ENCODE measurements around the gene ACP6. TPM values are rescaled to one million over a fixed set of nuclear protein-coding genes. Genes with fewer than 3 reads are reported as not detected.
A peak's percentile ranks its signal among the peaks of the same experiment; 100 is the strongest.
"Not testable (repeated sequence)": the region's sequence is repeated elsewhere in the genome, so short reads cannot be mapped to it uniquely, and the experiment has no call there.

The ACP6 gene
- polyA plus RNA-seq, 1 donor from 2014 or later: 5.9 TPM

DNA sequence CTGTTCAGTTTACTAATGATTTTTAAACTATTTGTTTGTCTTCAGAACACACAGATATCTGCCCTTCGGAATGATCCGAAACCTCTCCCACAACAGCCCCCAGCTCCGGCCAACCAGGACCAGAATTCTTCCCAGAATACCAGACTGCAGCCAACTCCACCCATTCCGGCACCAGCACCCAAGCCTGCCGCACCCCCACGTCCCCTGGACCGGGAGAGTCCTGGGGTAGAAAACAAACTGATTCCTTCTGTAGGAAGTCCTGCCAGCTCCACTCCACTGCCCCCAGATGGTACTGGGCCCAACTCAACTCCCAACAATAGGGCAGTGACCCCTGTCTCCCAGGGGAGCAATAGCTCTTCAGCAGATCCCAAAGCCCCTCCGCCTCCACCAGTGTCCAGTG is 51.6 kb downstream of the ACP6 start:
- H3K27ac Mint-ChIP-seq: peak overlapping the region in 1 of 3 donors; percentile 22
- no peaks in the 10 kb centered on the region for H3K4me1 Mint-ChIP-seq
- no peaks in the 10 kb centered on the region for H3K9me3 Mint-ChIP-seq
- no peak overlapping the region for H3K4me3 Mint-ChIP-seq
- no peaks in the 10 kb centered on the region for H3K27me3 Mint-ChIP-seq
- H3K36me3 Mint-ChIP-seq: peaks cover 15% of the 10 kb centered on the region

DNA sequence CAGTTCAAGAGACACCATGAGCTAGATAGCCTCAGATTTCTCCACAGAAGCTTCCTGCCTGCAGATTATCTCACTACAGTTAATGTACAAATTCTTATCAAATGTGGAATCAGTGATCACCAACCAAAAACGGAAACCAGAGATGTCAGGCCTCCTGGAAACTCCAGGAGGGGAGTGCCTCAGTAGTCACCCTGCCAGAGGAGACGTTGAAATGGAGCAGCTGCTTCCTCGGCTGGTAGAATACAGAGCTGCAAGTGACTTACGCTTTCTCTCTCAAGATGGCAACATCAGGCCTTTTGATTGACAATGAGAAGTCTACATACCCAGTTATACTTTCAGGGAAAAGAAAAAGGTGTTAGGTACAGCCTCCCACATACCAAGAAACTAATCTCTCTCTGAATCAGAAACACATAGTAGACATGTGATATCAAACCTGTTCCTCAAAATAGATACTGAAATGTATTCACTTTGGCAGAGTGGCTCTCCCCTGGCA is 52.2 kb downstream of the ACP6 start:
- Mint-ChIP-seq H3K4me1 (no peaks in the 10 kb centered on the region), H3K27ac (peak overlapping the region in 1 of 3 donors; percentile 22), H3K27me3 (no peaks in the 10 kb centered on the region), H3K36me3 (peaks cover 16% of the 10 kb centered on the region), H3K4me3 (no peak overlapping the region), H3K9me3 (no peaks in the 10 kb centered on the region)

DNA sequence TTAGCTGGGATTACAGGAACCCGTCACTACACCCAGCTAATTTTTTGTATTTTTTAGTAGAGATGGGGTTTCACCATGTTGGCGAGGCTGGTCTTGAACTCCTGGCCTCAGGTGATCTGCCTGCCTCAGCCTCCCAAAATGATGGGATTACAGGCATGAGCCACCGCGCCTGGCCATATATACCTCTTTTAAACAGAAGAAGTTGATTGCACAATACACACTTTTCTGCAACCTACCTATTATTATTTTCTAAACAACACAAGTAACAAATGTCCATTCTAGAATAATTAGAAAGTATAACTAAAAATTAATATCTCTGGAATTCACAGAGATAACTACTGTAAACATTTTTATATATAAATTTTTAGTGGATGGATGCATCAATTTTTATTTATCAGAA is 55.4 kb downstream of the ACP6 start:
- not testable (repeated sequence) for H3K27me3 Mint-ChIP-seq, H3K9me3 Mint-ChIP-seq, H3K4me3 Mint-ChIP-seq, H3K27ac Mint-ChIP-seq, H3K4me1 Mint-ChIP-seq
- peaks cover 17% of the 10 kb centered on the region for H3K36me3 Mint-ChIP-seq

DNA sequence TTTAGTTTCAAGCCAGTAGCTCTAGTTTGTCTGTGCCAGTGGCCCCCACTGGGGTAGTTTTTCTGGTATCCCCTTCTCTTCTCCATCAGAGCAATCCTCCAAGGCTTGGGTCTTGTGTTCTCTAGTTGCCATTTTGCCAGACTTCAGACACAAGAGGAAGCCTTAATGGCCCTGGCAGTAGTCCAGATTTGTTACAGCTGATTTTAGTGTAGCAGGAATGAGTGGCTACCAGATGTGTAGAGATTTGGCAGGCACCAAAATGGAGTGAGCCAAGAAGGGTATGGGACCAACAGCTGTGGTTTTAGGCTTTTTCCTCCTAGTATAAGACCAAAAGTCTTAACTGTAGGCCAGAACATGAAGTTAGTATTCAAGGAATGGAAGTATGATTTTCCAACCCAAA is 56.8 kb downstream of the ACP6 start:
- H3K36me3 Mint-ChIP-seq: peaks cover 16% of the 10 kb centered on the region
- H3K27ac Mint-ChIP-seq: no peak overlapping the region
- peak overlapping the region in 1 of 4 donors; percentile 12 for H3K4me3 Mint-ChIP-seq

DNA sequence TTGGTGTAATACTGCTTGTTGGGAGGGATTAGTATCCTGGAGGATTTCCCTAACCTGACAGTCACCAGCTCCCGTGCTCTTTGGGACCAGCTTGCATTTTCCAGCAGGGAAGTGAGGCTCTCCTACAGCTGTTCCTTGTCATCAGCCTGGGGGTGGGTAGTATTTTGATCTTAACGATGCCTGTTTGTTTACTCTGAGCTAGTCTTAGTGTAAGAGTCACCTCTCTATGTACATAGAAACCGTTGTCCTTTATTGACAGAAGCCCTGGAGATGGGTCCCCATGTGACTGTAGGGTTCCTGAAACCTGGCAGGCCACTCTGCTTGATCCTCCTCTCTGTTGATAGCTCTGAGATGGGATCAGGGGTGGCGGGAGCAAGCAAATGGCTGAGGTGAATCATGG is 58.0 kb downstream of the ACP6 start:
- Mint-ChIP-seq H3K27me3 (no peaks in the 10 kb centered on the region), H3K9me3 (no peaks in the 10 kb centered on the region), H3K27ac (no peak overlapping the region), H3K36me3 (peaks cover 17% of the 10 kb centered on the region), H3K4me1 (peaks cover 9 to 15% (median 9%) of the 10 kb centered on the region in 3 donors), H3K4me3 (no peak overlapping the region)

More for the DNA sequence above, 56.8 kb downstream of the ACP6 start:
- peaks cover 9 to 15% (median 9%) of the 10 kb centered on the region in 3 donors for H3K4me1 Mint-ChIP-seq
- H3K27me3 Mint-ChIP-seq: no peaks in the 10 kb centered on the region
- H3K9me3 Mint-ChIP-seq: no peaks in the 10 kb centered on the region

DNA sequence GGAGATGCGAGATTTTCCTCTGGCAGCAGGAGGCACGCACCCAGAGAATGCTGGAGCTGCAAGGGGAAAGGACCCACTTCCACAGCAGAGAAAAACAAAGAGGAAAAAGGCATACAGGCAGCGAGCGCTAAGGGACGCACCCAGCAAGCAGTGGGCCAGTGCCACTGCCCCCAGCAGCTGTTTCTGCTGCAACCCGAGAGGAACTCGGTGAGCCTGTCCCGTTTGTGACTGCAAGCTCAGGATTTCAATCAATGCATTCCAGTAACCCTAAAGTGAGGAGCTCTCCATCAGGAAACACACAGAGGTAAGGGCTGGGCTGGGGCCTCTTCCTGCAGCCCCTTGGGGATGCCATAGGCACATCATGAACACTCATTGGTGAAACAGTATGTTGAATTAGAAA is 58.7 kb downstream of the ACP6 start:
- peak overlapping the region in 1 of 4 donors; percentile 42 for H3K4me3 Mint-ChIP-seq
- peaks cover 18% of the 10 kb centered on the region for H3K36me3 Mint-ChIP-seq
- no peak overlapping the region for H3K27ac Mint-ChIP-seq

DNA sequence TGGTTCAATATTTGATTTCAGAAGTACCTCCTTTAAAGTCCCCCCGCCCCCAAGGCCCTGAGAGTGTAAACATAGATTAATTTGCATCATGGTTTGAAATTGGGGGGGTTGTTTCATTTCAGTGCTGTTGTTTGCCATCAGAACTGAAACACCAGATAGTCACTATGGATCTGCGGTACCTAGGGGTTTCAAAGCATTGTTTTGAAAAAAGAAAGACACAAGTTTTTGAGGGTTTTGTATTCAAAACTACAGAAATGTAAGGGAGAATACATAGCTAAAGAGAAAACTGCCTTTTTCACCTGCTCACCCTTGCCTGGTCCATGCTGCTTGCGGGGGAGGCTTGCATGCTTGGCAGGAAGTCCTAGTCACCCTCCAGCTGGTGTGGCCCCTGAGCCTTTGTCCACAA is 59.3 kb downstream of the ACP6 start:
- H3K36me3 Mint-ChIP-seq: peaks cover 18% of the 10 kb centered on the region

More for the DNA sequence above, 58.7 kb downstream of the ACP6 start:
- H3K9me3 Mint-ChIP-seq: no peaks in the 10 kb centered on the region
- peaks cover 9 to 15% (median 9%) of the 10 kb centered on the region in 3 donors for H3K4me1 Mint-ChIP-seq
- H3K27me3 Mint-ChIP-seq: no peaks in the 10 kb centered on the region

DNA sequence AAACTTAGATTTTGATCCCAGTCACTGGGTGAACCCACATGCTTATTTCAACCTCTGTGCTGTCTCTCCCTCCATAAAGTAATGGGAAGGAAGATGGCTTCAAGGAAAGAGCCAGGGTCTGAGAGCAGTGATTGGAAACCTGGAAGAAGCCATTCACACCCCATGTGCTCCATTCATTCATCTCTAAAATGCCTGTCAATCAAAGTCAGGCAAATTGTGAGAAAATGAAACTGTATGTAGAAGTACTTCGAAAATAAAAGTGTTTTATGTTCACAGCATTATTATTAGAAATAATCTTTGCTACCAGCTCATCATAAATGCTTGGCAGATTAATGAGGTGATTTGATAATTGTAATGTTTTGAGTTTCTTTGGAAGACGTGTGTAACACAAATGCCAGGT is 61.0 kb downstream of the ACP6 start:
- Mint-ChIP-seq H3K36me3 (peaks cover 12% of the 10 kb centered on the region), H3K27me3 (no peaks in the 10 kb centered on the region), H3K4me3 (no peak overlapping the region), H3K9me3 (no peaks in the 10 kb centered on the region), H3K4me1 (peaks cover 9 to 19% (median 9%) of the 10 kb centered on the region in 3 donors), H3K27ac (no peak overlapping the region)

More for the DNA sequence above, 59.3 kb downstream of the ACP6 start:
- no peaks in the 10 kb centered on the region for H3K27me3 Mint-ChIP-seq
- H3K27ac Mint-ChIP-seq: no peak overlapping the region
- H3K9me3 Mint-ChIP-seq: no peaks in the 10 kb centered on the region
- H3K4me1 Mint-ChIP-seq: peaks cover 9 to 15% (median 9%) of the 10 kb centered on the region in 3 donors
- peak overlapping the region in 1 of 4 donors; percentile 42 for H3K4me3 Mint-ChIP-seq

DNA sequence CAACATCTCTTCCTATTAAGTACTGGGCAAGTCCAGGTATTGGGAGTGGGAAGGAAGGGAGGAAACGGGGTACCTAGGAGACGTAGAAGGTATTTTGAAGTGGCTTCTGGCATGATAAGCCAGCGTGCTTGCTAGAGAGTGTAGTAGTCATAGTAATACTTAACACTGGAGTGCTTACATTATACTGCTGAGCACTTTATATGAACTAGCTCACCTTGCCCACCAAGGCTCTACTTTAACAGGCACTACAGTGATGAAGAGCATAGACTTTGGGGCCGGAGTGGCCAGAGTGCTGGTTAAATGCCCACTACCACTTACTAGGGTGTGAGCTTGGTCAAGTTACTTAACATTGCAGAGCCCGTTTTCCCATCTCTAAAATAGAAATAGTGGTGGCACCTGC is 61.7 kb downstream of the ACP6 start:
- Mint-ChIP-seq H3K4me1 (peaks cover 9 to 19% (median 9%) of the 10 kb centered on the region in 3 donors), H3K9me3 (no peaks in the 10 kb centered on the region), H3K36me3 (peaks cover 9% of the 10 kb centered on the region), H3K27me3 (no peaks in the 10 kb centered on the region), H3K4me3 (no peak overlapping the region), H3K27ac (no peak overlapping the region)

DNA sequence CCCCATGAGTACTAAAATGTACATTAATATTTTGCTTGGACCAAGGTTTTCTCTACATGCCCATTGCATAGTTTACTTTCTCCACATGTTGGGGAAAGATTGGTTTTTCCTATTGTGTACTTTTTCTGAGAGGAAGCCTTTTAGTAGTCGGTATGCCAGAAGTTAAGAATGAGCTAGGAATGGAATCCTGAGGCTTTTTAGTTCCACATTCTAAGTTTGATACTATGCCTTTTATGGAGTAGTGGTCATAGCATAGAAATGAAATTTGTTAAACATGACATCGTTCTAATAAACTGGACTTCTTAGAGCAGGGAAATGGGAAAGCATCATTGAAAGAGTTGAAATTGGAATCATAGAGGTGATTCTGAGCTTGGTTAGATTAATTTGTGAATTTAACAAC is 64.7 kb downstream of the ACP6 start:
- no peaks in the 10 kb centered on the region for H3K27me3 Mint-ChIP-seq
- H3K27ac Mint-ChIP-seq: no peak overlapping the region
- H3K4me3 Mint-ChIP-seq: no peak overlapping the region
- H3K36me3 Mint-ChIP-seq: peaks cover 7% of the 10 kb centered on the region
- peaks cover 6 to 16% (median 9%) of the 10 kb centered on the region in 3 donors for H3K4me1 Mint-ChIP-seq
- H3K9me3 Mint-ChIP-seq: no peaks in the 10 kb centered on the region

DNA sequence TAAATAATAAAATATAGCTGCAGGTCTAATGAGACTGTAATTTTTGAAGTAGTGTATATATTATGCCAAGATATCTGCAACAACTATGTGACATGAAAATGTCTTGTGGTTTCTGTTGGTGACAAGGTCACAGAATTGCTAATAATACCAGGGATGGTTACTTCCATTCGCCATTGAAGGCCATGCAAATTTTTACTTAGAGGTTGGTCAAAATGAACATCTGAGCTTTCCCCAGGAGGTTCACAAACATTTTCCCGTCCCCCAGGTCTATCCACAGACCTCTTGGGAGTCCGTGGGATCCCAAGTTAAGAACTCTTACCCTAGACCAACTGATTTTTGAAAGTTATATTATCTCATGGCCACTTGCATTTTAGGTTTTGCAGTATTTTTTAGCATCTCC is 66.3 kb downstream of the ACP6 start:
- no peaks in the 10 kb centered on the region for H3K27me3 Mint-ChIP-seq
- no peak overlapping the region for H3K27ac Mint-ChIP-seq
- no peak overlapping the region for H3K4me3 Mint-ChIP-seq
- H3K36me3 Mint-ChIP-seq: peaks cover 7% of the 10 kb centered on the region
- peaks cover 5 to 11% (median 9%) of the 10 kb centered on the region in 3 donors for H3K4me1 Mint-ChIP-seq
- H3K9me3 Mint-ChIP-seq: no peaks in the 10 kb centered on the region

DNA sequence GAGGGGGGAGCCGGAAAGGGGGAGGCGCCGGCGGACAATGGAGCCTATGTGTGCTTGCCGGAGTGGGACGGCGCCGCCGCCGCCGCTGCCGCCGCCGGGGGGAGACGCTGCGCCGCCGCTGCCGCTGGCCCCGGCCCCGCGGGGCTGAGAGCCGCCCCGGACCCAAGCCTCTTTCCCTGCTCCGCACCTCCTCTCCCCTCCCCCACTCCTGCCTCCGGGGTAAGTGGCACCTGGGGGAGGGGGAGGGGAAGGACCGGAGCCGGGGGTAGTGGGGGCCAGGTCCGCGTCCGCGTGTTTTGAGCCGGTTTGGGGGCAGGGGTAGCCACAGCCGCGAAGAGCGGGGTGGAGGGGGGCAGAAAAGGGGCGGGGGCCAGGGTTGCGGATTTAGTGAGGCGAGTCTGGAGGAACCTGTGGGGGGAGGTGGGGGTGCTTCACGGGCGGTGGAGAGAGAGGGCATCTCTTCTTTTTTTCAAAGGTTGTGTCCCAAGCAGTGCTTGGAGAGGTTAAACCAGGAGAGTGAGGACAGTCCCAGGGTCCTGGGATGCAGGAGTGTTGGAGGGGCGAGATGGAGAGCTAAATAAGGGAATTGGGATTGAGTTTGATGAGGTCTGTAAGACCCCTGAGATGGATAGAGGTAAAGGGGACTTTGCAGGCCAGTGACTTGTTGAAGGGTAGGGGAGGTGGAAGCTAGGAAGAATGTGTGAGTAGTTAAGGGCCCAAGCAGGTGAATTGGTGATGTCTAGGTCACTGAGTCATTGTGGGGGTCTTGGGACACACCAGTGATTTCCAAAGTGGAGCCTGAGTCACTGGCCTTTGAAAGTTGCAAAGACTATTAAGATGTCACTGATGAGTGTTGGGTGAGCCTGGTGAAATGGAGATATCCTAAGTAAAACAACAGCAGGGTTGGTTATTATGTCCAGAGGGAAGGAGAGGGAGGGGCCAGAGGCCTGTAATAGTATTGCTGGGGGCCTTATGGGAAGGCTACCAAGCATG is 69.9 kb downstream of the ACP6 start:
- H3K4me3 Mint-ChIP-seq: peak overlapping the region; percentile 75 to 94 (median 90)
- H3K36me3 Mint-ChIP-seq: peaks cover 2% of the 10 kb centered on the region
- no peaks in the 10 kb centered on the region for H3K9me3 Mint-ChIP-seq
- H3K27ac Mint-ChIP-seq: peak overlapping the region; percentile 61 to 87 (median 65)
- H3K27me3 Mint-ChIP-seq: no peaks in the 10 kb centered on the region
- H3K4me1 Mint-ChIP-seq: peaks cover 3 to 15% (median 12%) of the 10 kb centered on the region in 3 donors

DNA sequence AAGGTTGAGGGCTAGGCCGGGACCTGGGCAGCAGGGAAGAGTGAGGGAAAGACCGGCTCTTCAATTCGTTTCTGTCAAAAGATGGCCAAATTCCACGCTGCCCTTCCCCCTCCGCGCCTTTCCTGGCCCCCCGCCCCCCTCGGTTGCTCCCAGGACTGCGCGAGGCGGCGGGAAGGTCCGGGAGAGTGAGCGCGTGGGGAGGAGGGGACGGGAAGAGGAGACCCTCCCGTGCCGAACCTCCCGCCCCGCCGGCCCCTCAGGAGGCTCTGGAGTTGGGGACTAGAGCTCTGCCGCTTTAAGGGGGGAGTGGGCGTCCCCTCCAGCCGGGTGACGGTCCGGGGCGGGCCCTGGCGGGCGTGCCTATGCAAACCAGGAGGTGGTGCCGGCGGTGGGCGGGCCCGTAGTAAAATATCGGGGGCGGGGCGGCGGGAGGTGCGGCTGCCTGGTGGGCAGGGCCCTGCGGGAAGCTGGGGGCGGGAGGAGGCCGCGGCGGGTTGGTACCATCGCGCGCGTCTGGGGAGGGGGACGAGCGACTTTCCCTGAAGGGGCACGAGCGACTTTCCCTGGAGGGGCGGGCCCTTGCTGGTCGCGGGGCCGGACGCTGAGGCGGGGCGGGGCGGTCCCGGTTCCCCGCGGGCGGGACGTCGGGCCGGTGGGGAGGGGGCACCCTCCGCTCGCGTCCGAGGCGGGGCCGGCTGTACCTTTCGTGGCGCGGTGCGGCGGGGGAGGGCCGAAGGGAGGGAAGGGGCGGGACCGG is 70.8 kb downstream of the ACP6 start:
- Mint-ChIP-seq H3K4me3 (peak overlapping the region; percentile 75 to 93 (median 89)), H3K9me3 (no peaks in the 10 kb centered on the region), H3K27me3 (no peaks in the 10 kb centered on the region), H3K4me1 (peaks cover 3 to 15% (median 11%) of the 10 kb centered on the region in 3 donors), H3K27ac (peak overlapping the region in 2 of 3 donors; percentile 2 to 56), H3K36me3 (peaks cover 2% of the 10 kb centered on the region)

DNA sequence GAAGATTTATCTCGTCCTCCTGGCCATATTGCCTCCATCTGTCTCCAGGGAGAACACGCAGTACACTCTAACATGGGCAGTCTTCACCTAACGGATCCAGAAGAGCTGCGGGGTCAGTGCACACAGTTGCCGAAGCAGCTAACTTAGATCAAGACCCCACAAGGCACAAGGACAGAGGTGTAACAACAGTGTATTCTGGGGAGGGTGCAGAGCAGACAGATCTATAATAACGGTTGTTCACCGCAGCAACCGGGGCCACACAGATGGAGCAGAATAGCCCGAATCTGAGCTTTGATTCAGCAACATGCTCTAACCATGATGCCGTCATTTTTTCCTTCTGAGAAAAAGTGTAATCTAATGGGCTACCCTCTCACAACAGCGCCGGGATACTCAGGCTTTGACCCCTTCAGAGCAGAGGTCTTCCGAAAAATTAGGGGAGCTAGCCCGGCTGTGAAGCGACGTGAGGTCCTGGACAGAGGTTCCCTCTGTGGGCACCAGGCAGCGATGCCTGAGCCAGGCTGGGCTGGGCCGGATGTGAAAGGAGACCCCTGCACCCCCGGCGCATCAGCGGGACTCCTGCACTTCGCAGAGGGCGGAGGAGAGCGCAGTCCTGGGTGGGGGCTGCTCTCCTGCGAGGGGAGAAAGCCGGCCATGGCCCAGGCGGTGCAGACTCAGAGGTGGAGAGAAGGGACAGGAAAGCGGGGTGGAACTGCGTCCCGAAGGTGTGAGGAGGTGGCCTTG is 71.5 kb downstream of the ACP6 start:
- H3K36me3 Mint-ChIP-seq: peaks cover 2% of the 10 kb centered on the region
- H3K9me3 Mint-ChIP-seq: no peaks in the 10 kb centered on the region
- H3K27ac Mint-ChIP-seq: peak overlapping the region in 2 of 3 donors; percentile 56 to 69
- H3K27me3 Mint-ChIP-seq: no peaks in the 10 kb centered on the region
- peaks cover 3 to 15% (median 9%) of the 10 kb centered on the region in 3 donors for H3K4me1 Mint-ChIP-seq
- peak overlapping the region; percentile 75 to 93 (median 89) for H3K4me3 Mint-ChIP-seq

Data from IgD-negative memory B cell (primary cell).